Measurements from ENCODE around the gene SLC35F4.
"Not testable (repeated sequence)": the region's sequence is repeated elsewhere in the genome, so short reads cannot be mapped to it uniquely, and the experiment has no call there.

The SLC35F4 gene

DNA sequence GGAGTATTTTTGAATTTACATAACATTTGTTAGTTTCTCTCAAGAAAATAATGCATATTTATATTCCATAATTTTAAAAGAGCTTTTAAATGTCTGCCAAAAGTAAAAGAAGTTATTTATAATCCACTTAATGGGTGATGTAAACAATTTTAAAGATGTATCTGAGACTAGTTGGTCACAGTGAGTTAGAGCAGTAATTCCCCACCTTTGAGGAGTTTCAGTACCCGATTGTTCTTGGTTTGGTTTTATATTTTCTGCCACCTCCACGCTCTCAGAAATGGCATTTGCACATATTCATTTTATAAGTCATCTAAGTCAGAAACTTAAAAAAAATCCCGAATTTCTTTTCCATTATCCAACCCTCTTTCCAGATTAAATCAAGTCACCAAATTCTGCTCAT, 153.2 kb downstream of the SLC35F4 start:
- no peak for DNase-seq

DNA sequence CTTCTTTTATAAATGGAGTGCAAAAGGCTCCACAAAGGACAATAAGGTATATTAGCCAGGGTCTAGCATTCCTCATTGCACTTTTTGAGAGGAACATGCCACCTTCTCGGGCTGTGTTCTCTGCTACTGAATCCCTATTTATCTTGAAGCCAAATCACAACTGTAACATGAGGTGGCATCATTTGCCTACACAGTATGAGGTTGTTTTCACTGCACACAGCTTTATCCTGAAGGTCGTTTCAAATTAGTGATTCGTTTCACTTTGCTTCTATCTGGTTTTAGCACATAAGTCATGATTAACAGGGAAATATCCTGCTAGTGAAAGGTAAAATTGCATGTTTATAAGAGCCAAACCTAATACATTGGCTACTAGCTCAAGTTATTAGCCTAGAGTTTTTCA, 153.8 kb downstream of the SLC35F4 start:
- no peak for DNase-seq

DNA sequence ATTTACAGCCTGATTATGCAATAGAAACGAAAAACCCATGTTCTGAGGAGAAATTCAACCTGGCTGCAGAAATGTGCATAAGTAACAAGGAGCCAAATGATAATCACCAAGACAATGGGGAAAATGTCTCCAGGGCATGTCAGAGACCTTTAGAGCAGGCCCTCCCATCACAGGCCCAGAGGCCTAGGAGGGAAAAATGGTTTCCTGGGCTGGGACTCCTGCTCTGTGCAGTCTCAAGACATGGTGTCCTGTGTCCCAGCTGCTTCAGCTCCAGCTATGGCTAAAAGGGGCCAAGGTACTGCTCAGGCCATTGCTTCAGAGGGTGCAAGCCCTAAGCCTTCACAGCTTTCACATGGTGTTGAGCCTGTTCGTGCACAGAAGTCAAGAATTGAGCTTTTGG, 156.0 kb downstream of the SLC35F4 start:
- DNase-seq, result no peak

DNA sequence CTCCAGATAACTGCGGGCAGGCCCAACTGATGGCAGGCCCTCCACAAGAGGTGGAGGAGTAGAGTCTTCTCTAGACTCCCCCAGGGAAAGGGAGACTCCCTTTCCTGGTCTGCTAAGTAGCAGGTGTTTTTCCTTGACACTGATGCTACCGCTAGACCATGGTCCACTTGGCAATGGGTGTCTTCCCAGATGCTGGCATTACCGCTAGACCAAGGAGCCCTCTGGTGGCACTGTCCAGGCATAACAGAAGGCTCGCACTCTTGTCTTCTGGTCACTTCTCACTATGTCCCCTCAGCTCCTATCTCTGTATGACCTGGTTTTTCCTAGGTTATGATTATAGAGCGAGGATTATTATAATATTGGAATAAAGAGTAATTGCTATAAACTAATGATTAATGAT, 156.8 kb downstream of the SLC35F4 start:
- DNase-seq, result not testable (repeated sequence)

DNA sequence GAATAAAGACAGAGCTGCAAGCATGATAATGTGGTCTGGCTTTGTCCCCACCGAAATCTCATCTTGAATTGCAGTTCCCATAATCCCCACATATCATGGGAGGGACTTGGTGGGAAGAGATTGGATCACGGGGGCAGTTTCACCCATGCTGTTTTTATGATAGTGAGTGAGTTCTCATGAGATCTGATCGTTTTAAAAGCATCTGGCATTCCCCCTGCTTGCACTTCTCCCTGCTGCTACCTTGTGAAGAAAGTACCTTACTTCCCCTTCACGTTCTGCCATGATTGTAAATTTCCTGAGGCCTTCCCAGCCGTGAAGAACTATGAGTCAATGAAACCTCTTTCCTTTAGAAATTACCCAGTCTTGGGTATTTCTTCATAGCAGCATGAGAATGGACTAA, 158.7 kb downstream of the SLC35F4 start:
- no peak for DNase-seq

DNA sequence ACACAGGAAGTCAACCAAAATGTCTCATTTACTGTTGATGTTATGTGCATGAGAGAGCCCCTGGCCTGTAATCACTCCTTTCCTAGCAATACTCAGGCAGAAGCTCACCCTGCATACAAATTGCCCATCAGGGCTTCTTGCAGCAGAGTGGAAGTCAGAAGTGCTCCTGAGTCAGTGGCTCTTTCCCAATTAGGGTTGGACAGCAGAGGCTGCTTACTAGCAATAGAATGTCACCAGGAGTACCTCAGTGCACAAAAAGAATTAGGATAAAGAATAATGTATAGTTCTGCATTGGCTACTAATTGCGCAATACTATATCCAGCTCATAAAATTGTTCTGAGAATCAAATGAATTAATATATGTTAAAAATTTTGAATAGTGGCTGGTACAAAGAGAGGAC, 161.1 kb downstream of the SLC35F4 start:
- DNase-seq, result no peak

DNA sequence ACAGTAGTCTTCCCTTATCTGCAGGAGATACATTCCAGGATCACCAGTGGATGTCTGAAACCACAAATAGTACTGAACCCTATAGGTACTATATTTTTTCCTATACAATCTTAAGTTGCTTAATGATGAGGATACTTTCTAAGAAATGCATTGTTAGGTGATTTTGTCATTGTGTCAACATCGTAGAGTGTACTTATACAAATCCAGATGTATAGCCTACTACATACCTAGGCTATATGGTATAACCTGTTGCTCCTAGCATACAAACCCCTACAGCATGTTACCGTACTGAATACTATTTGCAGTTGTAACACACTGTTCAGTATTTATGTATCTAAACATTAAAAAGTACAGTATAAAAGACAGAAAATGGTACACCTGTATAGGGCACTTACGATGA, 165.9 kb downstream of the SLC35F4 start:
- no peak for DNase-seq

DNA sequence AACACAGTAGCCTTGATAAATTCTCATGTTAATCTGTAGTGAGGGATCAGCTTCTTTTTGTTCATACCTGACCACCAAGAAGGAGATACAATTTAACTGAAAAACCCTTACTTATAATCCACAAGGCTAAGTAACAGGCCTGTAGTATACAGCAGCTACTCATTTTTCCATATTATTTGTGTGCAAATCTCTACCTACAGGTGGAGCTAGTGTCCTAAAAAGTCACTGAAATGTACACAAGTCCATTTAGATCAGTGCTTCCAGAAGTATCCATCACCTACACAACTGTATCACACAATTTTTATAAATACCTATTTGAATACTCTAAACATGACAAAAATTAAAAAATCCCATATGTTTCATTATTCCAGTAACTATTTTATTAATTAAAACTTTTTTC, 173.2 kb downstream of the SLC35F4 start:
- no peak for DNase-seq

DNA sequence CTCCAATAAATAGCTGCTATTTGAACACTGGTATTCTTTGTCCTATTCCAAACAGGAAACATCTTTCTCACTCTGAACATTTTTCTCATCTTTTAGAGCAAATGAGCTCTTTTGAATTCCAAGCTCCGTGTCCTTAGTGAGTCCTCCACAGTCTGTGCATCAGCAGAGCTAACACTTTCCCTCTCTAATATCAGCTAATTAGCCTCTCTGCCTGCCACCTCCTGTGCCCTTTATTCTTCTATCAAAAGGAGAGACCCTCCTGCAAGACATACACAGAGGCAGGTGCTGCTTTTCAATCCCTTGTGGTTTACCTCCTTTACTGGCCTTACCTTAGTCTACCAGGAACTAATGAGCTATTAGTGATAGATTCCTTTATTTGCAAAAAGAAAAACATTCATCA, 178.5 kb downstream of the SLC35F4 start:
- no peak for DNase-seq

DNA sequence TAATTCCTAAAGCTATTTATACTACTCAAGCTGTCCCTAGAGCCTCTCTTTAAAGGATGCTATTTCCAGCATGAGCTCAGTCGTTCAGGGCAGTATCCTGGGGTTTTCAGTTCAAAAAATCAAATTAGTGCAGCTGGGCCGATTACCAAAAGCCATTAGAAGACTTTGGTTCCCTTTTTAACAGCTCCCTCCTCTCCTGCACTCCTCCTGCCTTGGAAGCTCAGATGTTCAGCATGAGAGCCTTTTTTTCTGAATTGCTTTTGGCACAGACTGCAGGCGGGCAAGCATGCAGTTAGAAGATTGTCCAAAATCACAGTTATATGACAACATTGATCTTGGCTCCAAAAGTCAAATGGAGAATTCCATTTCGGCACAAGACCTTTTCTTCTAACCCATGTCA, 179.6 kb downstream of the SLC35F4 start:
- no peak for DNase-seq

DNA sequence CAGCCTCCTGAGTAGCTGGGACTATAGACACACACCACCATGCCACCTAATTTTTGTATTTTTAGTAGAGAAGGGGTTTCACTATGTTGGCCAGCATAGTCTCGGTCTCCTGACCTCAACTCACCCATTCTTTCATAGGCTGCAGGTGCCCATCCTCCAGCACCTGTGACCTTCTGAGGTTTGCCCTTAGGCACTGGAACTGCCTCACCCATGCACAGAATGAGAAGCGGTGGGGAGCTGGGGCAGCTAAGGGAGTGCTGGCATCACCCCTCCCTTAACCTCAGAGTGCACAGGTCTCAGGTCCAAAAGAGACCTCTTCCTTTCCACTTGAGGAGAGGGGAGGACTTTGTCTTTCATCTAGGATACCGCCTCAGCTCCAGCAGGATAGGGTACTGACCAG, 194.9 kb downstream of the SLC35F4 start:
- DNase-seq, result no peak

DNA sequence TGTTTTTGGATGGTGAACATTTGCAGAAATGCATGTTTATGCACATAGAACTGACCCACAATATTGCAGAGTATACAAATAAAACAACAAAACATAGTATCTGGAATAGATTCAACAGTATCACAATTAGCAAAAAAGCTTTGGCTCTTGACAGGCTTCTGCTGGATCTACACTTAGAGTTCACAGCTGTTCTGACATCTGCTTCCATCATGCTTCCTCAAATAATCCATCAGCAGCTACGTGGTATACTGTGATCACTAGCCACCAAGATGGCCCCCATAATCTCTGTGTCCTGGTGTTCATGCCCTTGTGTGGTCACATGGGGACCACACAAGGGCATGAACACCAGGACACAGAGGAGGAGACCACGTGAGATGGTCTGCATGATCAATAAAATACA, 205.7 kb downstream of the SLC35F4 start:
- no peak for DNase-seq

DNA sequence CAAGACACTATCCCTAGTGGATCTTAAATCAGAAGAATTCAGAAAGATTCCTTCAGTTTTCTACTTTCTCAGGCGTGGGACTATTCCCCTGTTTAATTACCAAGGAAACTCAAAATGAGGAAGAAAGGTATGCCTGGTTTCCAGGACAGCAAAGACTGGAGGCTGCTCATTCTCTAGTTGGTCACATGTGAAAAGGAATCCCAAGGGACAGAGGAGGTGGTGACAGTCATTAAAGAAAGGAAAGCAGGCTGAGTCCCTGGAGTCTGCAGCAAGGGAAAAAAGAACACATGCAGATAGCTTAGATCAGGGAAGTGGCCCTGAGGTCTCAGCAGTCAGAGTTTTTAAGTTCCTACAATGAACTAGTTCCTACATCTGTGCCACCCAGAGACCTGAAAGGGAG, 206.8 kb downstream of the SLC35F4 start:
- DNase-seq, result no peak

DNA sequence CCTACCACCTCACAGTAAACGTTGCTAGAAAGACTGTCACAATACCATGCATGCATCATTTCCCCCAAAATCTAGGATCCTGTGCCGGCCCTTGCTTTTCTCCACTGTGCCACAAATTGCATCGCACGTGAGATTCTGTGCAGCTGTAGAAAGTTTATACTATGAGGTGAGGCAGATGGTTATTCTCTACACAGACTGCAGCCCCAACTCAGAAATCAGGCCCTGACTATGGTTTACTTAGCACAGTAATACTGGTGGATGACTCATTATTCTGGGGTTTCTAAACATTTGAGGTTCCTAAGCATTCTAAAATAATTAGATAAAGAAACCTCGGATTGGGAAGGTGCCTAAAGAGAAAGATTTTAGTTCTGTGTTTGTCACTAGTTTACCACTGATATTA, 208.4 kb downstream of the SLC35F4 start:
- no peak for DNase-seq

DNA sequence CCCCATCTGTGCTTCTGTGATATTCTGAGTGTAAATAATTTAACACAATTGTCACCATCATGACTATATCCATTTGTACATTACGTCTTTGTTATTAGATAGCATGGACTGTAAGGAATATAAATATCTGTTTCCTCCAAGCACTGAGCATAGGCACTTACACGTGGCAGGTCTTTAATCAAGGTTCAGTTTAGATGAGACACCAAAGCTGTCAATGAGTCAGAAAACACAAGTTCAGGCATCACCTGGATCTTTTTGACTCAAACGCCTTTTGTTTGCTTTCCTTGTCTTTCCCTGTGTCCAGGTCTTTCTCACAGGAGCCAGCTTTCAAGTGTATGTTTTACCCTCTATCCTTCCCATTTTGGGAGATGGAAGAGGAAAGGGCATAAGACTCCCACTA, 209.0 kb downstream of the SLC35F4 start:
- no peak for DNase-seq

DNA sequence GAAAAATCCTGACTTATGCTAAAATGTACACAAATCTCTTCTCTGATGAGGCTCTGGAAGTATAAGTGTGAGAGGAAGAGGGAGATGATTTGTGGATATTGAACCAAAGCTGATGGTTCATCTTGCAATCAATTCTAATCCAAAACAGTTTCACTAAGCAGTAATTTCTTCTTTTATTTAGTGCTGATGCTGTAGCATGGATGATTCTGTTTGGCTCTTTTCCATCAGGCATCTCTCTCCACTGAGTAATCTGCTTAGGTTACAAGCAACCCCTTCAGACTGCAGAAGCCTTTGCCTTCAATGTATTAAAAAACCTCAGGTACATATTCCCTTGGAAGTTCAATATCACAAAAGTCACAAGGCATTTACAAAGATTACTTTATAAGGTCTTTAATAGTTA, 213.1 kb downstream of the SLC35F4 start:
- DNase-seq, result no peak

DNA sequence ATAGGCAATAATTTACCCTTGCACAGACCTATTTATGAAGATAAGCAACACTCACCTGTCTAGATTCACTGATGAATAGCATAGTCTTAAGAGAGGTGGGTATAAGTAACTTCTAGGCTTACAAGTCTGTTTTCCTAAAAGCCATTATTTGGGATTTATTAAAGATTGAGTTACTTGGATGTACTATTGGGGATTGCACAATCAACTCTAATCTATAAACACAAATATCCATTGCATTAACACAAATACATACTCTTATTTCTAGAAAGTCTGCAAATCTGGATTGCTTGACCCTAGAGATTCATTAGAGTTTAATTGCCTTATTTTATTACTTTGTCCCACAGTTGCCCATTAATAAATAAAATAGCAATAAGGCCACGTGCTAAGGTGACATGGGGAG, 224.1 kb downstream of the SLC35F4 start:
- DNase-seq, result no peak

DNA sequence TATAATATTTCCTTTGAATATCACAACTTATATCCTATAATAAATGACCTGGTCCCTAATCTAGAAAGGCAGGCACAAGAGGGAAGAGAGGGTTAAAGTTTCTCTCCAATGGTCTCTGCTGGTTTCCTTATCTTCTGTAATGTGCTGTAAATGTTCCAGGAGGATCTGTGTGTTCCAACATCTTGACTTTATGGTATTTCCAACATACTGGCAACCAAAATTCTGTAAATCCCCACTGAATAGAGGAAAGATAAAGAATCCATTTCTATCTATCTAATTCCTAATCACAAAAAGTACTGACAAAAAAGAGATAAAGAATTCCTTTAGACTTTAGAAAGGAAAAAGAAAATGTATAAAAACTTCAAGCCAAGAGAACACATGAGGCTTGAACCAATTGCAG, 225.9 kb downstream of the SLC35F4 start:
- DNase-seq, result no peak

DNA sequence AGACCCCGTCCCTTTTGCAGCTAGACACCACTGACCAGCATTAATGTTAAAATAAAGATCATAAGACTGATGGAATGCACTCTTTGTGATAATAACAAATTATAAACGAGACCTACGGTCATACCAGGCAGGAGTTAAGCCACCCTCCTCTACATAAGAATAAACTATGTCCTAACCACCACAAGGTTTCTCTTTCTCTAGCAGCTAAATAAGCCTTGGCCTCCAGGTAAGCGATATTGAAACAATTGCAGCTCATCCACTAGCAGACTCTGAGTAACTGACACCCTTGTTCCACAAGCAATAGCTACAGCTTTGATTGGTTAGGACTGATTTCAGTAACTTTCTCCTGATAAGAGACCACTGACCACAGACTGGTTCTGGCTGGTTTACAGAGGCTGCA, 228.0 kb downstream of the SLC35F4 start:
- no peak for DNase-seq

DNA sequence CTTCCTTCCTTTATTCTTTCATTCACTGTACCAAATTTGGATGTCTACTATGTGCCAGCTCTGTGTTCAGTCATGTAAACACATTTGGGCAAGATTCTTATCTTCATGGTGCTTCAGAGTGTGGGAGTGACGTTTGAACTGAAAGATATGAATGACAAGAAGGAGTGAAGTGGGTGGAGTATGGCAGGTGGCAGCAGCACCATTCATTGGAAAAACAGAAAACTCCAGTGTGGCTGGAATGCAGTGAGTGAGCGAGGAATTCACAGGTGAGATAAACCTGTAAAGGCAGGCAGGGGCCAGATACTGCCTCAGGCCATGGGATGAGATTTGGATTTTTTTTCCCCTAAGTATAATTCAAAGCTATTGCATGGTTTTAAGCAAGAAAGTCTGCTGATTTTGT, 231.6 kb downstream of the SLC35F4 start:
- no peak for DNase-seq

DNA sequence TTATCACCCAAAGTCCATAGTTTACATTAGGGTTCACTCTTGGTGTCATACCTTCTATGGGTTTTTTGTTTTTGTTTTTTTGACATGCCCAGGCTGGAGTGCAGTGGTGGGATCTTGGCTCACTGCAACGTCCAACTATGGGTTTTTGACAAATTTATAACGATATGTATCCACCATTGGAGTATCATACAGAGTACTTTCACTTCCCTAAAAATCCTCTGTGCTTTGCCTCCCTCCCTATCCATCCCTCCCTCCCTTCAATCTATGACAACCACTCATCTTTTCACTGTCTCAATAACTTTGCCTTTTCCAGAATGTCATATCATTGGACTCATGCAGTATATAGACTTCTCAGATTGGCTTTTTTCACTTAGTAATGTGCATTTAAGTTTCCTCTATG, 233.2 kb downstream of the SLC35F4 start:
- no peak for DNase-seq

DNA sequence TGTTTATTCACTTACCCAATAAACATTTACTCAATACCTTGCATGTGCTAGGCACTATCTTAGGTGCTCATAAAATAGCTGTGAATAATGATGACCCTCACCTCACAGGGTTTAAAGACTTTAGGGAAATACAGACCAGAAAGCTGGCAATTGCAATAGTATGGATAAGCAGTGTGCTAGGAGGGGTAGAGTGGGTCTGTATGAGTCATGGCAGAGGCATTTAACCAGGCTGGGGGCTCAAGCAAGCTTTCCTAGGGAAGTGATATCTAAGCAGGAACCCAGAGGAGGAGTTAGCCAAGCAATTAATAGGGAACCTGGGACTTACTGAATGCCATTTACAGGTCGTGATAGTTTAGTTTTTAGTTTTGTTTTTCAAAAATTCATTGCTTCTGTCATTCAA, 248.4 kb downstream of the SLC35F4 start:
- no peak for DNase-seq

DNA sequence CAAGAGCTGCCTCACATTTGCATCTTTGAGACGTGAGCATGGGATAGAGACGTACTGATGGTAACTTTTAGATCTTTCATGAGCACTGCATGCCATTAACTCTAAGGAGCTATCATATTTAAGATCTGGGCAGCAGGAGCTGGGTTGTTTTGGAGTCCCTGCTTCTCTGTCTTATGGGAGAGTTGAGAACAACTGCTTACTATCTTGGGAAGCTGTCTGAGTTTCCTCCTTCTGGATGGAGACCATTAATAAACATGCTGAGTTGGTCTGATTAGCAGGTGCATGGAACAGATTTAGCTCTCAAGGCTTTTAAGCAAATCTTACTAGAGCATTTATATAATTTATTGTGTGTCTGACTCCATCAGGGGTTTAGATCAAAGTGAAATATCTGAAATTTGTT, 252.9 kb downstream of the SLC35F4 start:
- DNase-seq, result no peak

DNA sequence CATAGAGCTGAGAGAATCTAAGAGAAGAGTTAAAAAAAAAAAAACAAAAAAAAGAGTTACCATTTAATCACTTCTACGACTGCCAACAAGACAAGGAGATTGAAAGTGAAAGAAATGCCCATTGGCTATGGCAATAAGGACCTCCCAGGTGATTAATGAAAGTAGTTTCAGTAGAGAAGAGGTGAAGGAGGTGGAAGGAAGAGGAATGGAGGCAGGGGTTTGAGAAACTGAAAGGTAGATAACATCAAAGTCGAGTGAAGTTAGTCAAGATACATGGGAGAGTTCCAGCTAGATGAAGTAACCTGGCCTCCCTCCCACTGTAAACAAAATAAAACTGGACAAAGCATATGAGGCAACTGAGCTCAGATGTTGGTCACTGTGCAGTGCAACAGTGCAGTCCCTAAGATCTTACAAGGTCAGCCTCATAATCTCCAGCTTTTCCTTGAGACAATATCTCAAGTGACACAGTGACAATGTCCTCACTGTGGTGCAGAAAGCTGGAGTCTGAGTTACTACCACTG, 254.3 kb downstream of the SLC35F4 start:
- DNase-seq, result no peak

DNA sequence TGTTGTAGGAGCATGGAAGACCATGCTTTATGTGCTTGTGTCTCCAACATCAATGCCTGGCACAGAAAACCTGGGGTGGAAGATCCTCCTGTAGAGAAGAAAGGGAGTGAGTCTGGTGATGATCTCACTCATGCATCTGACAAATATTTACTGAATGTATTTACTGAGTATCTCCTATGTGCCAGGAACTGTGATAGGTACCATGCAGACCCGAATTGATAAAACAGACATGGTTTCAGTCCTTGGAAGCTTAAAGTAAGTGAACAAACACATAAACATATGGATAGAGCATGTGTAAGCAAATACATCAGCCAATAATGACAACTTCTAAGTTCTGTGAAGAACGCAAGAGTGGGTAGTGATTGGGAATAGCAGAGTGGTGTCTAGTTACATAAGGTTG, 255.3 kb downstream of the SLC35F4 start:
- DNase-seq, result no peak
